T follicular helper cell (primary cell): ENCODE measurements around the gene DAP3.
"Not testable (repeated sequence)": the region's sequence is repeated elsewhere in the genome, so short reads cannot be mapped to it uniquely, and the experiment has no call there.

ENCODE experiments used
- DNase-seq: peaks from one replicate; pipeline ENCODE4 v3.0.0-alpha.2; 2020; ENCODE audit warnings: low read depth

The DAP3 gene

GRCh38 chr1:155681776-155682175, 7.1 kb upstream of the DAP3 start:
- DNase-seq = no peak

GRCh38 chr1:155687705-155688323, 1.1 kb upstream of the DAP3 start:
- not testable (repeated sequence) for DNase-seq

GRCh38 chr1:155688324-155689080, 389 bp upstream of the DAP3 start, which contains the start of gene YY1AP1:
Gene YY1AP1, minus strand, starts transcription at chr1:155688774. Its CDS starts 8,338 bp downstream, at chr1:155680436.
- peak; percentile 85 for DNase-seq

- DNase-seq = no peak
These were observed 3.2 kb downstream of the DAP3 start for GRCh38 chr1:155691992-155692528.

- no peak for DNase-seq
These were observed 5.3 kb downstream of the DAP3 start for GRCh38 chr1:155694167-155694566.

GRCh38 chr1:155695072-155695471, 6.2 kb downstream of the DAP3 start:
- no peak for DNase-seq

- DNase-seq = no peak
These were observed 6.7 kb downstream of the DAP3 start for GRCh38 chr1:155695608-155696007.

- DNase-seq = no peak
These were observed 7.6 kb downstream of the DAP3 start for GRCh38 chr1:155696524-155696923.

- no peak for DNase-seq
These were observed 8.2 kb downstream of the DAP3 start for GRCh38 chr1:155697046-155697445.

- DNase-seq = not testable (repeated sequence)
These were observed 8.7 kb downstream of the DAP3 start for GRCh38 chr1:155697616-155698015.

- DNase-seq = no peak
These were observed 9.6 kb downstream of the DAP3 start for GRCh38 chr1:155698382-155699038.

- not testable (repeated sequence) for DNase-seq
These were observed 10.2 kb downstream of the DAP3 start for GRCh38 chr1:155699062-155699461.

- not testable (repeated sequence) for DNase-seq
These were observed 12.8 kb downstream of the DAP3 start for GRCh38 chr1:155701675-155702074.

GRCh38 chr1:155703216-155703615, 14.3 kb downstream of the DAP3 start:
- DNase-seq = no peak

GRCh38 chr1:155704414-155704813, 15.5 kb downstream of the DAP3 start:
- DNase-seq = not testable (repeated sequence)

GRCh38 chr1:155706139-155706538, 17.2 kb downstream of the DAP3 start:
- no peak for DNase-seq

- no peak for DNase-seq
These were observed 20.5 kb downstream of the DAP3 start for GRCh38 chr1:155709391-155709790.

GRCh38 chr1:155711457-155711856, 22.6 kb downstream of the DAP3 start:
- not testable (repeated sequence) for DNase-seq

GRCh38 chr1:155712636-155713035, 23.7 kb downstream of the DAP3 start:
- not testable (repeated sequence) for DNase-seq

GRCh38 chr1:155713075-155713474, 24.2 kb downstream of the DAP3 start:
- DNase-seq = no peak

GRCh38 chr1:155715056-155715455, 26.2 kb downstream of the DAP3 start:
- DNase-seq = not testable (repeated sequence)

- no peak for DNase-seq
These were observed 26.9 kb downstream of the DAP3 start for GRCh38 chr1:155715777-155716176.

GRCh38 chr1:155717041-155717440, 28.1 kb downstream of the DAP3 start:
- no peak for DNase-seq
